Testis (tissue), 2 donors: ENCODE data around the gene TNNI3K.

Experiments
- CTCF ChIP-seq, 3 experiments: fragments of 450-650 bp in 2 of 3; fragments of 200-600 bp in 1 of 3; sonication (generic) in 1 of 3; IDR thresholded peaks; one replicate each; pipeline ENCODE4 v1.5.1; 2016 to 2019; ENCODE audit warnings: antibody characterized with exemption in 3 of 3, mild to moderate bottlenecking in 2 of 3, moderate library complexity in 1 of 3
- POLR2A ChIP-seq: fragments of 450-650 bp; IDR thresholded peaks from one replicate; pipeline ENCODE4 v1.6.1; 2017; ENCODE audit warnings: antibody characterized with exemption, mild to moderate bottlenecking, moderate library complexity

DNA sequence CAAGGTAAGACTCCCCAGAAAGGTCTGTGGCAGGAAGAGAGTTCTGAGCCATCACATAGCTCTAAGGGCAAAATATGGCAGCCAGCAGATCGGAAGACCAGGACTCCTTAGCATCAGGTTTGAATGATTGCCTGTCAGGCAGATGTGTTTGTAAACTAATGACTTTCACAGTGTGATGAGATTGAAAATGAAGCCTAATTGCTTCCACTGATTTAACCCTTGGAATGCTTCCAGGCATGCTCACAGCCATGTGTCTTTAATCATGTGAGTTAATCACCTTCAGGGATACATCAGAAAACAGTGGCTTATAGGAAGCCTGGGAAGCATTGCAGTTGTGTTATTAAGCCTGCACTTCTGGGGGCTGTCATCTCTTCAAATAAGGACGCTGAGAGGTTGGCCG lies 194.4 kb downstream of the TNNI3K start:
- TF ChIP-seq CTCF (IDR thresholded peaks at IDR 0.05): no peak
- TF ChIP-seq POLR2A: no peak
